Activated T-cell treated with anti-CD3 and anti-CD28 coated beads for 48 hours (primary cell): ENCODE measurements around the gene CNTN5.
"Not testable (repeated sequence)": the region's sequence is repeated elsewhere in the genome, so short reads cannot be mapped to it uniquely, and the experiment has no call there.

ENCODE experiments used
- DNase-seq: peaks from one replicate; pipeline ENCODE4 v3.0.0-alpha.2; 2020; ENCODE audit warnings: low read depth

The CNTN5 gene

DNA sequence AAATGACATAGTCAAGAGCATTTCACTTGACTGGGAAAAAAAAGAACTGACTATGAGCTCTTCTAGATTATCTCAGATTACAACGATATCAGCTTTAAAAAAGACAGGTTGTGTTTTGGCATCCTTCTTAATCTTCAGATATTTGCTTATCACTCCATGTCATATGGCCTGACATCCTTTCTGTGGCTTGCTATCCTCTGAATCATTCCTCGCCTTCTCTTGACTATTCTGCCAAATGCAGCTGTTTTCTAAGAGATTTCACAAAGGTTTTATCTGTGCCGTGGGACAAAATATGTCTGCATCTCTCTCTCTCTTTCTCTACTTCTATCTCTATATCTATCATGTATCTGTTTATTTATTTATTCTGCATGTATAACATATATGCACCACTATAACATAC lies 746.1 kb downstream of the CNTN5 start:
- DNase-seq, result no peak

DNA sequence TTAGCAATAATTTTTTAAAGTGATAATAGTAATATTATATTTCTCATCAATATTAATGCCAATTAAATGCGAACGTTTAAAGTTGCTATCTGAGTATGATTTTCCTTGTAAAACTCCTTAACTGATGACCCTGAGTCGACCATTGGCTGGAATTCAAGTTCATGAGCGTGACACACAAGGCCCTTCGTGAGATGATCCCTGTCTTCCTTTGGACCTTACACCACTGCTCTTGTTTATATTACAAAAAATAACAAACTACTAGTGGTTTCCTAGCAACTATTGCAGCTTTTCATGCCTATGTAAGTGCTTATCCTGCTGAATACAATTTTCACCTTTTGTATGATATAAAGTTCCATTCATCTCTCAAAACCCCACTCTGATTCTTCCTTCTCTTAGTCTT lies 752.9 kb downstream of the CNTN5 start:
- DNase-seq, result no peak

- no peak for DNase-seq
These were observed 760.3 kb downstream of the CNTN5 start for GRCh38 chr11:99781074-99781473.

GRCh38 chr11:99791354-99791753 lies 770.6 kb downstream of the CNTN5 start:
- no peak for DNase-seq

DNA sequence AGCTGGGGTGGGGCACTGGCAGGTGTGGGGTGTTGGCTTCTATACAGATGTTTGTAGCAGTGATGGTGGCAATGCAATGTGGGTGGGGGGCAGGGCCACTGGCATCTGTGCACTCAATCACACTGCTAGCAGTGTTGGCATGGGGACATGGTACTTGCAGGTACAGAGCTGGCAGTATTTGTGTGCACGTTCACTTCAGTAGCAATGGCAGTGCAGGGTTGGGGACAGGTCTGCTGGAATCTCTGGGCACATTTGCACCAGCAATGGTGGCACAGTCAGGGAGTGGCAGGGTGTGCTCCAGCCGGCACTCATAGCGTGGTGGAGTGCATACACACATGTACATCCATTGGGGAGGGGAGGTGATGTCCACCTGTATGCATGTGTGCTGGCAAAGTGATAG lies 775.2 kb downstream of the CNTN5 start:
- DNase-seq, result no peak

- no peak for DNase-seq
These were observed 782.8 kb downstream of the CNTN5 start for GRCh38 chr11:99803501-99803900.

GRCh38 chr11:99812516-99812915 lies 791.8 kb downstream of the CNTN5 start:
- DNase-seq, result no peak

- no peak for DNase-seq
These were observed 793.3 kb downstream of the CNTN5 start for GRCh38 chr11:99814021-99814420.

DNA sequence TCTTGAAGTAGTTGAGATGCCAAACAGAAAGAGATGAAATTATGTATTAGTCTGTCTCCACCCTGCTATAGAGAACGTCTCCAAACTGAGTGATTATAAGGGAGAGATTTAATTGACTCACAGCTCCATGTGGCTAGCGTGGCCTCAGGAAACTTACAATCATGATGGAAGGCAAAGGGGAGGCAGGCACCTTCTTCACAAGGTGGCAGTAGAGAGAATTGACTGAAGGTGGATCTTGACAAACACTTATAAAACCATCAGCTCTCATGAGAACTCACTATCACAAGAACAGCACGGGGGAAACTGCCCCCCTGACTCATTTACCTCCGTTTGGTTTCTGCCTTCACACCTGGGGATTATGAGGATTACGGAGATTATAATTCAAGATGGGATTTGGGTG lies 794.0 kb downstream of the CNTN5 start:
- DNase-seq, result no peak

DNA sequence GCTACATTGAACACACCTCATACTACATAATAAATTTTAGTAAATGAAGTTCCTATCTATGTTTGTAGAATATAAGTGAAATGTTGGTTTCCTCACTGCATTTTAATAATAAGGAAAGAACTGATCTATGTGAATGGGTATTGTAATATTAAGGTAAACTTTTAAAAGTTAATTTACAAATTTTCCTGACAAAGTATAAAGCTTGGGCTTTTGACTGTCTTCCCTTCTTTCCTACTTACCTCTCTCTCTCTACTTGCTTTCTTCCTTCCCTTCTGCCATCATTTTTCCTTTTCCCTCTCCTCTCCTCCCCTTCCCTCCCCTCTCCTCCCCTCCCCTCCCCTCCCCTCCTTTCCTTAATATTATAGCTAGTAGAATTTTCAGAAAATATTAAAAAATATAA lies 798.2 kb downstream of the CNTN5 start:
- no peak for DNase-seq

- no peak for DNase-seq
These were observed 802.3 kb downstream of the CNTN5 start for GRCh38 chr11:99822846-99823565.

DNA sequence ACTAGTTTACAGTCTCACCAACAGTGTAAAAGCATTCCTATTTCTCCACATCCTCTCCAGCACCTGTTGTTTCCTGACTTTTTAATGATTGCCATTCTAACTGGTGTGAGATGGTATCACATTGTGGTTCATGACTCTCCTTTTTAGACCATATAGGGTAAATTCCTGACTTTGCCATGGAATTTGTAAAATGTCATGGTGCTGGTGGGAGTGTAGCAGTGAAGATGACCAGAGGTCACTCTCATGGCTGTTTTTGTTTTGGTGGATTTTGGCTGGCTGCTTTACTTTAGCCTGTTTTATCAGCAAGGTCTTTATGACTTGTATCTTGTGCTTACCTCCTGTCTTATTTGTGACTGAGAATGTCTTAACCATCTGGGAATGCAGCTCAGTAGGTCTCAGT lies 816.0 kb downstream of the CNTN5 start:
- DNase-seq, result not testable (repeated sequence)

DNA sequence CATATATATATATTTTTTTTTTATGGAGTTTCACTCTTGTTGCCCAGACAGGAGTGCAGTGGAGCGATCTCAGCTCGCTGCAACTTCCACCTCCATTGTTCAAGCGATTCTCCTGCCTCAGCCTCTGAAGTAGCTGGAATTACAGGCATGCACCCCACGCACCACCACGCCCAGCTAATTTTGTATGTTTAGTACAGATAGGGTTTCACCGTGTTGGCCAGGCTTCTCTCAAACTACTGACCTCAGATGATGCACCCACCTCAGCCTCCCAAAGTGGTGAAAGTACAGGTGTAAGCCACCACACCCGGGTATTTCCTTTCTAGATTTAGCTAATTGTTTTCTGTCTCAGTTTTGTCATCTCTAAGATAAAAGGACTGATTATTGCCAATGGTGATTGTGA lies 821.1 kb downstream of the CNTN5 start:
- DNase-seq, result no peak

GRCh38 chr11:99865951-99866350 lies 845.2 kb downstream of the CNTN5 start:
- DNase-seq, result no peak

GRCh38 chr11:99881610-99882009 lies 860.9 kb downstream of the CNTN5 start:
- no peak for DNase-seq

- no peak for DNase-seq
These were observed 864.0 kb downstream of the CNTN5 start for GRCh38 chr11:99884750-99885149.

GRCh38 chr11:99887481-99887880 lies 866.7 kb downstream of the CNTN5 start:
- no peak for DNase-seq

- DNase-seq, result no peak
These were observed 873.1 kb downstream of the CNTN5 start for GRCh38 chr11:99893811-99894210.

DNA sequence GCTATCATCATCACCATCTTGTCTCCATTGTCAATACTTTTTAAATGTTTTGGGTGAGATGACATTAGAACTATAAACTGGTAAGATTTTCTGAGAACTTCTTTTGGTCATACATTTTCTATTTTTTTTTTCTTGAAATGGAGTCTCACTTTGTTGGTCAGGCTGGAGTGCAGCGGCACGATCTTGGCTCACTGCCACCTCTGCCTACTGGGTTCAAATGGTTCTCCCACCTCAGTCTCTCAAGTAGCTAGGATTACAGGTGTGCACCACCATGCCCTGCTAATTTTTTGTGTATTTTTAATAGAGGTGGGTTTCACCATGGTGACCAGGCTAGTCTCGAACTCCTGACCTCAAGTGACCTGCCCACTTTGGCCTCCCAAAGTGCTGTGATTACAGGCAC lies 880.4 kb downstream of the CNTN5 start:
- no peak for DNase-seq

DNA sequence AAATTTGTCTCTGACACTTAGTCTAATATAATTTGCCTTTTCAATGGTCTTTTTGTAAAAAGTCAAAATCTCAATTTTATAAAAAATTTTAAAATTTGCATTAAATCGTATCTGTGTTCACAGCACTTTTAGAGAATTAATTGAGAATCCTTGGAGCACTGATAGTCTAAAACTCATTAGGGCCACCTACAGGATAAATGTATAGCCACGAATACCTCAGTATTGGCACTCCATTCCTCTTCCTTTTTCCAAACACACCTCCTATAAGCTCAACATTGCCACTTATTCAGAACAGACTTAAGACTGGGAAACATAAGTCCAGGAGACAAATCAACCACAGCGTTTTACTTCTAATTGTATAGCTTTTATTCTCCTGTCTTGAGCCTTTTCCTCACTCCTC lies 890.4 kb downstream of the CNTN5 start:
- no peak for DNase-seq

- DNase-seq, result no peak
These were observed 895.3 kb downstream of the CNTN5 start for GRCh38 chr11:99916078-99916477.

DNA sequence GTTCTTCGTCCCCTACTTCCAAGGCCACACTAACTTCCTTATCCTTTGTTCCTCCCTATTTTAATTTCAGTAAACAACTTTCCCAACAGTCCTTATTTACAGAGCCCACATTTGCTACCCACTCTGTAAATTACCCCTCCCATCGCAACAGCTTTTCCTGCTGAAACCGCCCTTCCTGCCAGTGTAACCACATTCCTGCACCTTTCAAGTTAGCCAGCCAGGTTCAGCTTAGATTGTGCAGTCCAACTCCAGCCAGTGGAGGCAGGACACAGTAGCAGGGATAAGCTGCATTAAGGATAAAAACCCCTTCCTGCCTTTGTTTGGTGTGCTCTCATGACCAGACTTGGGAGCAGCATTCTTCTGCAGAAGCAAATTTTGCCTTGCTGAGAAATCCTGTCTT lies 898.0 kb downstream of the CNTN5 start:
- DNase-seq, result no peak

GRCh38 chr11:99920956-99921355 lies 900.2 kb downstream of the CNTN5 start:
- no peak for DNase-seq

DNA sequence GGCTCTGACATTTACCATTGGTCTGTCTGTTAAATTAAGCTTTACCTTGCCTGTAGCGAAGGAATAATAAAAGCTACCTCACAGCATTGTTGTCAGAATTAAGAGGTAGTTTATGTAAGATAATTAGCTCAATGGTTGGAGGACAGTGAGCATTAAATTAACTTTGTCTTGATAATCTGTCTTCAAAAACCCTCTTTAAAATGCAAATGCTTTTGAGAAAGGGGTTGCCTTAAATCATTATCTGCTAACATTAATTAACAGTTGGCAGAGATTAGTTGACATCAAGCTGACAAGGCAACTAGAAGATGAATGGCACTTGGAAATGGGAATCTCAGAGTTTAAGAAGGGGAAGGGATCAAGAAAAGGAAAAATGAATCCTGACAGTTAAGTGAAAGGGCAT lies 905.2 kb downstream of the CNTN5 start:
- DNase-seq, result no peak

GRCh38 chr11:99932684-99933083 lies 911.9 kb downstream of the CNTN5 start:
- no peak for DNase-seq
